GM18519 (cell line): ENCODE results near the gene PNPLA2.

Experiments used
- ATAC-seq: cut with Tn5 transposase; IDR thresholded peaks from one replicate; pipeline ENCODE4 v1.9.1; 2021; ENCODE audit warnings: mild to moderate bottlenecking, moderate library complexity; ENCODE audit not compliant: unreplicated experiment, low FRiP score

The PNPLA2 gene

GRCh38 chr11:797296-798092 is 21.2 kb upstream of the PNPLA2 start:
- ATAC-seq = peak; percentile 20

GRCh38 chr11:798093-798713 is 20.5 kb upstream of the PNPLA2 start, which contains the start of gene SLC25A22:
TSS of gene SLC25A22 (minus strand) at chr11:798281. CDS start at chr11:795006, 3,275 bp downstream.
- ATAC-seq = peak; percentile 42

- ATAC-seq = no peak
These were observed 18.9 kb upstream of the PNPLA2 start for GRCh38 chr11:799641-800316.

- ATAC-seq = no peak
These were observed 18.2 kb upstream of the PNPLA2 start for GRCh38 chr11:800473-800872.

- ATAC-seq = no peak
These were observed 17.5 kb upstream of the PNPLA2 start for GRCh38 chr11:801097-801780.

GRCh38 chr11:802018-802617 is 16.6 kb upstream of the PNPLA2 start:
- no peak for ATAC-seq

- no peak for ATAC-seq
These were observed 15.8 kb upstream of the PNPLA2 start for GRCh38 chr11:802693-803466.

- ATAC-seq = no peak
These were observed 15.3 kb upstream of the PNPLA2 start for GRCh38 chr11:803467-803742.

- no peak for ATAC-seq
These were observed 14.7 kb upstream of the PNPLA2 start for GRCh38 chr11:803770-804598.

GRCh38 chr11:804599-804964 is 14.1 kb upstream of the PNPLA2 start:
- ATAC-seq = no peak

- no peak for ATAC-seq
These were observed 10.1 kb upstream of the PNPLA2 start for GRCh38 chr11:808427-809286.

- peak; percentile 45 for ATAC-seq
These were observed 9.3 kb upstream of the PNPLA2 start, which contains the start of gene RPLP2 for GRCh38 chr11:809287-810039. TSS of gene RPLP2 (plus strand) at chr11:809967. CDS start at chr11:810235, 268 bp downstream.

GRCh38 chr11:810040-810567 is 8.6 kb upstream of the PNPLA2 start:
- no peak for ATAC-seq

GRCh38 chr11:811446-812245 is 7.1 kb upstream of the PNPLA2 start:
- ATAC-seq = no peak

- no peak for ATAC-seq
These were observed 6.3 kb upstream of the PNPLA2 start for GRCh38 chr11:812390-812789.

GRCh38 chr11:813072-813455 is 5.7 kb upstream of the PNPLA2 start:
- ATAC-seq = no peak
